H9 (cell line): ENCODE results near the gene SLC23A2. TPM values are rescaled to one million over a fixed set of nuclear protein-coding genes. Genes with fewer than 3 reads are reported as not detected.
A peak's percentile ranks its signal among the peaks of the same experiment; 100 is the strongest.

Experiments used
- DNase-seq: peaks from one replicate; pipeline ENCODE4 v3.0.0-alpha.2; 2017
- H2AFZ ChIP-seq: one replicate; pipeline ENCODE4 v1.6.1; 2013; ENCODE audit warnings: mild to moderate bottlenecking, low read length, control low read depth, moderate library complexity
- H2AK5ac ChIP-seq: 2 replicates; pipeline ENCODE4 v1.6.1; 2013; ENCODE audit warnings: low read length, control low read depth, mixed read lengths; ENCODE audit not compliant: insufficient read length
- H2BK120ac ChIP-seq: one replicate; pipeline ENCODE4 v1.6.1; 2013; ENCODE audit warnings: low read depth, mild to moderate bottlenecking, low read length, control low read depth, inconsistent platforms; ENCODE audit not compliant: poor library complexity, severe bottlenecking
- H2BK12ac ChIP-seq: 2 replicates; pipeline ENCODE4 v1.6.1; 2013; ENCODE audit warnings: low read length, control low read depth, mixed read lengths, low read depth; ENCODE audit not compliant: insufficient read length
- H2BK15ac ChIP-seq: 2 replicates; pipeline ENCODE4 v1.6.1; 2013; ENCODE audit warnings: low read depth, low read length, control low read depth
- H2BK20ac ChIP-seq: one replicate; pipeline ENCODE4 v1.6.1; 2013; ENCODE audit warnings: low read depth, mild to moderate bottlenecking, low read length, control low read depth, inconsistent platforms; ENCODE audit not compliant: poor library complexity, severe bottlenecking
- H2BK5ac ChIP-seq: 2 replicates; pipeline ENCODE4 v1.6.1; 2013; ENCODE audit warnings: low read length, control low read depth, mixed read lengths; ENCODE audit not compliant: insufficient read length
- H3K14ac ChIP-seq: 2 replicates; pipeline ENCODE4 v1.6.1; 2013; ENCODE audit warnings: low read length, control low read depth; ENCODE audit not compliant: insufficient read depth
- H3K18ac ChIP-seq: 2 replicates; pipeline ENCODE4 v1.6.1; 2013; ENCODE audit warnings: low read depth, mild to moderate bottlenecking, mixed read lengths, low read length, control low read depth; ENCODE audit not compliant: insufficient read length
- H3K23ac ChIP-seq: 2 replicates; pipeline ENCODE4 v1.6.1; 2013; ENCODE audit warnings: low read length, control low read depth, mixed read lengths, low read depth; ENCODE audit not compliant: insufficient read length
- H3K23me2 ChIP-seq: 2 replicates; pipeline ENCODE4 v1.6.1; 2013; ENCODE audit warnings: low read depth, mild to moderate bottlenecking, mixed read lengths, low read length, control low read depth; ENCODE audit not compliant: insufficient read length, poor library complexity, severe bottlenecking
- H3K27ac ChIP-seq: 2 replicates; pipeline ENCODE4 v1.5.1; 2013; ENCODE audit warnings: low read length, control low read depth, mixed read lengths, low read depth; ENCODE audit not compliant: insufficient read length
- H3K27me3 ChIP-seq: 2 replicates; pipeline ENCODE4 v1.6.1; 2013; ENCODE audit warnings: low read length, control low read depth, inconsistent platforms; ENCODE audit not compliant: insufficient read depth
- H3K4ac ChIP-seq: 2 replicates; pipeline ENCODE4 v1.6.1; 2013; ENCODE audit warnings: low read depth, mild to moderate bottlenecking, control low read depth, inconsistent platforms, low read length, moderate library complexity
- H3K4me1 ChIP-seq: 2 replicates; pipeline ENCODE4 v1.6.1; 2013; ENCODE audit warnings: low read length, control low read depth, inconsistent platforms; ENCODE audit not compliant: insufficient read depth
- H3K4me2 ChIP-seq: 2 replicates; pipeline ENCODE4 v1.6.1; 2013; ENCODE audit warnings: low read length, control low read depth, mixed read lengths; ENCODE audit not compliant: insufficient read length, insufficient read depth
- H3K56ac ChIP-seq: 2 replicates; pipeline ENCODE4 v1.6.1; 2013; ENCODE audit warnings: low read depth, mild to moderate bottlenecking, mixed read lengths, low read length, control low read depth; ENCODE audit not compliant: insufficient read length
- H3K79me1 ChIP-seq: 2 replicates; pipeline ENCODE4 v1.6.1; 2013; ENCODE audit warnings: low read depth, mild to moderate bottlenecking, moderate library complexity, low read length, control low read depth, inconsistent platforms; ENCODE audit not compliant: insufficient read depth, poor library complexity, severe bottlenecking
- H3K79me2 ChIP-seq: 2 replicates; pipeline ENCODE4 v1.6.1; 2013; ENCODE audit warnings: low read length, control low read depth, inconsistent platforms; ENCODE audit not compliant: insufficient read depth
- H3K9ac ChIP-seq: 2 replicates; pipeline ENCODE4 v1.6.1; 2013; ENCODE audit warnings: low read length, control low read depth, mixed read lengths; ENCODE audit not compliant: insufficient read length; ENCODE audit errors: extremely low read depth
- H3K9me3 ChIP-seq: one replicate; pipeline ENCODE4 v1.6.1; 2013; ENCODE audit warnings: low read depth, low read length, inconsistent platforms; ENCODE audit not compliant: control insufficient read depth
- H3T11ph ChIP-seq: one replicate; pipeline ENCODE4 v1.6.1; 2013; ENCODE audit warnings: mild to moderate bottlenecking, low read length, control low read depth, inconsistent platforms
- H4K20me1 ChIP-seq: one replicate; pipeline ENCODE4 v1.6.1; 2013; ENCODE audit not compliant: control insufficient read depth, insufficient read length, insufficient read depth
- H4K5ac ChIP-seq: 2 replicates; pipeline ENCODE4 v1.6.1; 2013; ENCODE audit warnings: low read depth, mild to moderate bottlenecking, mixed read lengths, low read length, control low read depth; ENCODE audit not compliant: insufficient read length
- H4K8ac ChIP-seq: replicated peaks from 2 replicates; pipeline ENCODE4 v1.6.1; 2013; ENCODE audit warnings: low read length, control low read depth, mixed read lengths, low read depth; ENCODE audit not compliant: insufficient read length
- H4K91ac ChIP-seq: 2 replicates; pipeline ENCODE4 v1.6.1; 2013; ENCODE audit warnings: low read depth, mild to moderate bottlenecking, moderate library complexity, mixed read lengths, low read length, control low read depth; ENCODE audit not compliant: insufficient read length
- H3K27ac Mint-ChIP-seq, 3 experiments: 2 replicates in 2 of 3; 3 replicates in 1 of 3; pipeline ENCODE4 v1.8.0; 2020 to 2021; ENCODE audit warnings: mixed read lengths in 3 of 3, mild to moderate bottlenecking in 1 of 3, moderate library complexity in 1 of 3
- H3K27me3 Mint-ChIP-seq: 2 replicates; pipeline ENCODE4 v1.8.0; 2021; ENCODE audit warnings: low read depth, mild to moderate bottlenecking, moderate library complexity, mixed read lengths
- H3K36me3 Mint-ChIP-seq, 3 experiments: 2 replicates in 2 of 3; 3 replicates in 1 of 3; pipeline ENCODE4 v1.8.0; 2020 to 2021; ENCODE audit warnings: low read depth in 3 of 3, mixed read lengths in 3 of 3; ENCODE audit not compliant: insufficient read depth in 1 of 3
- H3K4me1 Mint-ChIP-seq, 2 experiments: 2 replicates each; pipeline ENCODE4 v1.8.0; 2020; ENCODE audit warnings: mixed read lengths in 2 of 2
- H3K4me3 Mint-ChIP-seq, 2 experiments: 2 replicates in 1 of 2; 3 replicates in 1 of 2; pipeline ENCODE4 v1.8.0; 2020 to 2021; ENCODE audit warnings: mild to moderate bottlenecking in 2 of 2, mixed read lengths in 2 of 2, moderate library complexity in 1 of 2
- H3K9me3 Mint-ChIP-seq, 2 experiments: 2 replicates in 1 of 2; 3 replicates in 1 of 2; pipeline ENCODE4 v1.8.0; 2020; ENCODE audit warnings: mild to moderate bottlenecking in 2 of 2, mixed read lengths in 2 of 2, moderate library complexity in 1 of 2
- WGBS: extraction: QIAGEN DNeasy Blood & Tissue Kit; methylation state at CpG from one replicate; pipeline ENCODE4 v1.1.7; 2013; ENCODE audit warnings: missing lambda C conversion rate, low lambda C conversion rate, mixed read lengths; ENCODE audit not compliant: insufficient read length; ENCODE audit errors: extremely low coverage; 5-methylcytosine and 5-hydroxymethylcytosine counted together
- total RNA-seq: library from RNA; stranded (reverse); gene quantifications from 2 replicates; pipeline ENCODE4 v1.2.1, GENCODE V29; 2021
- TF ChIP-seq, protein P1 (sequence below): fragments of 200-600 bp; sonication (generic); conservative IDR thresholded peaks from 3 replicates; pipeline ENCODE4 v1.8.0; 2021; ENCODE audit warnings: antibody characterized with exemption, mild to moderate bottlenecking

Gene SLC23A2
- total RNA-seq, 1 experiment from 2014 or later: 16.5 TPM

DNA sequence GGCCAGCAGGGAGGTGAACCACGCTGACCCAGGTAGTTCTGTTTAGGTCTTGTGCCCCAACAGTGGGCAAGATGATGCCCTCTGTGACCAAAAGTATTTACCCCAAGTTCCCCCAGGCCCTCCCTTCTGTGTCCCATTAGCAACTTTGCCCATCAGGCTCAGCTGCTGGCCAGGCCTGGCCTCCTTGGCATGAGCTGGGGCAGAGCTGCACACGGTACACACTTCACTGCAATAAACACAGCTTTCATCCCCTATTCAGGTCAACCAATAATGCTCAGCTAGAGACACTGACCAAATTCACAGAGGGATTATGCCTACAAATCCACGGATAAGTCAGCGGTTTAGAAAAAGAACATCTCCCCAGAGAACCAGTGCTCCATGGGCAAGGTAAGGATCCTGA lies 103.7 kb downstream of the SLC23A2 start:
- Histone ChIP-seq H3K14ac (no peak overlapping the region), H3T11ph (no peak overlapping the region), H2BK20ac (no peak overlapping the region), H2BK12ac (no peak overlapping the region), H3K9me3 (no peaks in the 10 kb centered on the region), H2AK5ac (no peak overlapping the region), H3K4ac (no peak overlapping the region), H3K23me2 (no peaks in the 10 kb centered on the region), H2BK120ac (no peak overlapping the region), H3K18ac (no peak overlapping the region), H4K91ac (no peak overlapping the region), H3K27me3 (no peaks in the 10 kb centered on the region), H3K4me2 (no peak overlapping the region), H3K79me2 (no peaks in the 10 kb centered on the region), H2AFZ (no peak overlapping the region), H4K20me1 (no peaks in the 10 kb centered on the region), H3K56ac (no peak overlapping the region), H3K9ac (no peak overlapping the region), H4K5ac (no peak overlapping the region), H2BK15ac (no peak overlapping the region), H3K27ac (no peak overlapping the region), H3K23ac (no peak overlapping the region), H3K4me1 (peaks cover 2% of the 10 kb centered on the region; the same call in 1 of the 2 replicates), H2BK5ac (no peak overlapping the region), H3K79me1 (no peaks in the 10 kb centered on the region), H4K8ac (no peak overlapping the region)
- H3K9me3 Mint-ChIP-seq: no peaks in the 10 kb centered on the region
- no peak overlapping the region; a peak in 1 of 5 replicates for H3K4me3 Mint-ChIP-seq
- peaks cover 9 to 19% (median 14%) of the 10 kb centered on the region in 3 experiments for H3K36me3 Mint-ChIP-seq
- H3K27ac Mint-ChIP-seq: peak overlapping the region in 2 of 3 experiments; percentile 36 to 75; a peak in 1 of 7 replicates
- no CpG with 5 or more reads among the region's 4 CpGs for WGBS
- H3K4me1 Mint-ChIP-seq: peaks cover 18 to 35% of the 10 kb centered on the region in 2 experiments
- TF ChIP-seq, protein P1, sequence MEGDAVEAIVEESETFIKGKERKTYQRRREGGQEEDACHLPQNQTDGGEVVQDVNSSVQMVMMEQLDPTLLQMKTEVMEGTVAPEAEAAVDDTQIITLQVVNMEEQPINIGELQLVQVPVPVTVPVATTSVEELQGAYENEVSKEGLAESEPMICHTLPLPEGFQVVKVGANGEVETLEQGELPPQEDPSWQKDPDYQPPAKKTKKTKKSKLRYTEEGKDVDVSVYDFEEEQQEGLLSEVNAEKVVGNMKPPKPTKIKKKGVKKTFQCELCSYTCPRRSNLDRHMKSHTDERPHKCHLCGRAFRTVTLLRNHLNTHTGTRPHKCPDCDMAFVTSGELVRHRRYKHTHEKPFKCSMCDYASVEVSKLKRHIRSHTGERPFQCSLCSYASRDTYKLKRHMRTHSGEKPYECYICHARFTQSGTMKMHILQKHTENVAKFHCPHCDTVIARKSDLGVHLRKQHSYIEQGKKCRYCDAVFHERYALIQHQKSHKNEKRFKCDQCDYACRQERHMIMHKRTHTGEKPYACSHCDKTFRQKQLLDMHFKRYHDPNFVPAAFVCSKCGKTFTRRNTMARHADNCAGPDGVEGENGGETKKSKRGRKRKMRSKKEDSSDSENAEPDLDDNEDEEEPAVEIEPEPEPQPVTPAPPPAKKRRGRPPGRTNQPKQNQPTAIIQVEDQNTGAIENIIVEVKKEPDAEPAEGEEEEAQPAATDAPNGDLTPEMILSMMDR: no peak
- no peaks in the 10 kb centered on the region; the same call in 1 of the 2 replicates for H3K27me3 Mint-ChIP-seq
- no peak for DNase-seq
